Endometrial microvascular endothelial cells (primary cell): ENCODE results near the gene TRIO. TPM values are rescaled to one million over a fixed set of nuclear protein-coding genes. Genes with fewer than 3 reads are reported as not detected.

Experiments used
- in situ Hi-C: cut with HindIII; loops from 2 replicates; pipeline ENCODE4 v1.10.0; 2017; ENCODE audit warnings: low sequenced_read_pairs, low pct_unique_long_range_greater_than_20kb; ENCODE audit errors: inconsistent ontology term
- total RNA-seq: library from RNA; depleted of rRNA; stranded (reverse); fragments of >200 nt; gene quantifications from one replicate; pipeline ENCODE4 v1.2.3, GENCODE V29; 2015; ENCODE audit errors: inconsistent ontology term

Gene TRIO
- total RNA-seq, 1 donor from 2014 or later = 97.2 TPM

GRCh38 chr5:14249258-14250082 is 106.3 kb downstream of the TRIO start:
- in situ Hi-C loops = loop anchor here (25.0 kb wide), 1 partner anchor 137 kb away; no protein-coding TSS in a partner anchor

- in situ Hi-C loops = loop anchor here (25.0 kb wide), 1 partner anchor 138 kb away; no protein-coding TSS in a partner anchor
Measured at GRCh38 chr5:14250084-14250695, 107.0 kb downstream of the TRIO start.

DNA sequence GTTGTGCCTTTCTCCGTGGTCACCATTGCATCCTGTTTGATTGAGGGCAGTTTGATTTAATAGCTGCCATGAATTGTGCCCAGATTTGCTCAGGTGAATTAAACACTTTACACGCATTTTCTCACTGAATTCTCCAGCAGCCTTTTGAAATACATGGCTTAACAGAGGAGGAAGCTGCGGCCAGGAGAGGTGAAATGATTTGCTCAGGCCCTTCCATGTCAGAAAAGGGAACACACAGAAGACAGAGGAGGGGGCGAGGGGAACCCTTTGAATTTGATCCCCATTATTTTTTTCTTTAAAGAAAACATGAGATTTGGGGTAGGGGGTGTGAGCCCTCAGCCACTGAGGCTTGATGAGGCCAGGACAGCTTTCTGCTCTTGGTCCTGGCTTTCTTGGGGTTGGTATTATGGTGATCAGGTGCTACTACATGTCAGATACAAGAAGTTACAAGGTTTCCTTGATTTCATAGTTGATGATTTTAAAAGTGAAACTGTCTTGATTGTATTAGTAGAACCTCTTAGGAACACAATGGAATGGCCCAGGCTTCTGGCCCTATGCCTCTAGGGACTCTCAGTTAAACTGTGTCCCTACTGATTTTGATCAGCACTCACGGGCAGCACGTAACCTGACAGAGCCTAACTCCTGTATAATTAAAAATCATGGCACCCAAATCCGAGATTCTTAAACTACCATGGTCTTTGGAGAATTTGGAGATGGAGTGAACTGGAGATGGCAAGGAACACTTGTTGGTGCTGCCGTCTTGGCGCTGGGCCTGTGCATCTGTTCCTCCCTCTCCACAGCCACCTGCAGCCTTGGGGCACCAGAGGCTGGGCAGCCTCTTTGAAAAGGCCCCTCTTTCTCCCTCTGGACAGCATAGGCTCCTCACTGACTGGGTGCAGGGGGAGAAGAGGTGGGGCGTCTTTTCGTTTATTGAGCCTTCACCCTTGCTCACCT is 107.9 kb downstream of the TRIO start:
- in situ Hi-C loops = loop anchor here (25.0 kb wide), 1 partner anchor 139 kb away; no protein-coding TSS in a partner anchor

GRCh38 chr5:14251733-14252132 is 108.6 kb downstream of the TRIO start:
- in situ Hi-C loops = loop anchor here (25.0 kb wide), 1 partner anchor 139 kb away; no protein-coding TSS in a partner anchor

DNA sequence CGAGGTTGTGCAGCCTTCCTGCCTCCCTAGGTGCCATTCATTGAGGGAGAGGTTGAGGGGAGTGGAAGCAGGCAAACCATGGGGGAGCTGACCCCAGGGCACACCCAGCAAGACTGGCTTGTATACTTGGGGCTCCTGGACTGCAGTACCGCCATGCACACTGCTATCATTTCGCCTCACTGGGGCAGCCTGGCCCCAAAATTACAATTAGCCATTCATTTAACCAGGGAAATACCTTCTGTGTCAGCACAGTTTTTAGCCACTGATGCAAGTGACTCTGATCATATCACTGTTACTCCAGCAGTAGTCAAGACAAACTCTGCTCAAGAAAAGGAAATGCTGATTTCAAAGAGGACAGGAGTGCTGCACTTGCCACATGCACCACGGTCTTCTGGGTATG is 109.7 kb downstream of the TRIO start:
- in situ Hi-C loops = loop anchor here (25.0 kb wide), 1 partner anchor 140 kb away; no protein-coding TSS in a partner anchor

GRCh38 chr5:14254686-14255085 is 111.5 kb downstream of the TRIO start:
- in situ Hi-C loops = loop anchor here (25.0 kb wide), 1 partner anchor 142 kb away; no protein-coding TSS in a partner anchor

- in situ Hi-C loops = loop anchor here (25.0 kb wide), 1 partner anchor 144 kb away; no protein-coding TSS in a partner anchor
Measured at GRCh38 chr5:14256026-14256690, 113.0 kb downstream of the TRIO start.

DNA sequence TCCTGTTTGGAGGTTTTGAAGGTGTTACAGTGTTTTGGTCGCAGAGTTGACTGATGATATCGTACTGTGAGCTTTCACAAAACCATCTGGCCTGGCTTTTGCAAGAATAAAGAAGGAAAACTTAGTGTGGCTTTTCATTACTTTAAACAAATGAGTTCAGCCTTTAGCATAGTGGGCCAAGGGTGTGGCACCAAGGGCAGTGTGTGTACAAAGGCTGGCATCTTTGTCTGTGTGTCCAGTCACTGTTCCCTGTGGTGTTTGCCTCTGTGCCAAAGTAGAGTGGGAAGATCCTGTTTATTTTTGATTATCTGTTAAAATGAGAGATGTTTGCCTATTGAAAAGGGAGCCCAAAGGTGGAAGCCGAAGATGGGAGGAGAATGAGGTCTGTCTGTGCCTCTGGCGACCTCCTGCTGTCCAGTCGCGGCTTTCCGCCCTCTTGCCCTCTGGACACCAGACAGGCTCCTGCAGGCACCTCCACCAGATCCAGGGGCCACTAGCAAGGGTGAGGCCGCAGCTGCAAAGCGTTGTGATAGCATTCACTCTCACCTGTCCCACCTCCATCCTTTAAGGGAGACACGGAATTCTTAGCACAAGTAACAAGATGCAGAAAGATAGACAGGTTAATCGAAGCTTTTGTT is 113.7 kb downstream of the TRIO start:
- in situ Hi-C loops = loop anchor here (25.0 kb wide), 1 partner anchor 145 kb away; no protein-coding TSS in a partner anchor

- in situ Hi-C loops = loop anchor here (25.0 kb wide), 1 partner anchor 146 kb away; no protein-coding TSS in a partner anchor
Measured at GRCh38 chr5:14257995-14258403, 114.9 kb downstream of the TRIO start.

GRCh38 chr5:14258840-14259239 is 115.7 kb downstream of the TRIO start:
- in situ Hi-C loops = loop anchor here (25.0 kb wide), 1 partner anchor 147 kb away; no protein-coding TSS in a partner anchor

DNA sequence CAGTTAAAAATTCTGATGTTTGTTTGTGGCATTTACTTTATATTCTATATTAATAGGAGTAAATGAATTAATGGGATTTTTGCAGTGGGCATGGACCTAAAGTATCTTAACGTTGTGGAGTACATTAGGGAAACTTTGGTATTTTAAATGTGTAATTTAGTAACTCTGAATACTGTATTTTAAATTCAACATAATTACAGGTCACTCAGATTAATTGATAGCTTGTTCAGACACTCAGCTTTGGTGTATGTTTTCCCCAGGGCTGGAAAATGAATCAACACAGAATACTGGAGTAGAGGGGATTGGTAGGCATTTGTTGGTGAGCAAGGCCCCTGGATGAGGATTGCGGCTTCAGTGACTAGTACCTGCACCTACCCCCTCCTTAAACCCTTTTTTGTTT is 117.5 kb downstream of the TRIO start:
- in situ Hi-C loops = loop anchor here (25.0 kb wide), 1 partner anchor 148 kb away; no protein-coding TSS in a partner anchor

DNA sequence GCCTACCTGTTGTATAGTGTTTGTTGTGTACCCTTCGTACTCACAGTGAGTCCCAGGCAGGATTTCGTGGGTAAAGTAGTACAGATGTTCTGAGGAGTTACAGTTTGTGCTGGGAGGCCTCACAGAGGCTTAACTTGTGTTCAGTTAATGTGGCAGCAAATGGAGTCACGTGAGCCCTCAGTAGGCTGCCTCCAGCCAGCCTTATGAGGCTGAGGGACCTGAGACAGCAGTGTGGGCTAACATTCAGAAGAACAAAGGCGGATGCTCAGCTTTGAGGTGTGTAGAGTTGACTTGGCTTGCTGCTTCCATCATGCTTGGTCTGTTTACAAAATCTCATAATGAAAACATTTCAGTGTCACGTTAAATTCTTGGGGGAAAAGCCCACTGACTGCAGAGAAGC is 118.1 kb downstream of the TRIO start:
- in situ Hi-C loops = loop anchor here (25.0 kb wide), 1 partner anchor 149 kb away; no protein-coding TSS in a partner anchor

DNA sequence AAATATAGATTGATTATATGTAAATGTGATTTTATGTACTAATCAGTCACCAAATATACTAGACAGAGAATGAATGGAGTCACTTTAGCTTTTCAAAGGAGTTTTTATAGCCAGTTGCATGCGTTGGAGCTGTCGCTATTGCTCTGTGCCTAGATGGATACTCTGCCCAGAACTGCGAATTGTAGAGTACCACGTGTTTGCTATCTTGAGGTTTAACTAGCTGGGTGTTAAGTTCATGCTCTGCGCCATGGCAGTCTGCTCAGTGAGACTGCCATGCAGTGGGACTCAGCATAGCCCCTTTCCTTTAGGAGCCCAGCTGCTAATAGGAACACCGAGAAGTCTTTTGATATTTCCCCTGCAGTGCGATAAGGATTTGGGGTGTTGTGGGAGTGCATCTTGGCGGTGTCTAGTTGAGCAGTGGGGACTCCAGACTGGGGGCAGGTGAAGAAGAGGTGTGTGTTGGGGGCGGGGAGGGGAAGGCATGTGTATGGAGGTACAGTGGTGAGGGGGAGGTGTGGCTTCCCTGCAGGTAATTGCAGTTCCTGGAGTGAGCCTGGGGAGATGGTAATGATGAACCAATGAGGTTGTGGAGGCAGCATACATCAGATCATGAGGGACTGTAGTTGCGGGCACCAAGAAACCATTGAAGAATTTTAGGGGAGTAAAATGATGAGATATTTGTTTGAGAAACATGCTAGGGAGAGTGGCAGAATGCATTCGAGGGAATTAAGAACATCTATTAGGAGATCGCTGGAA is 118.9 kb downstream of the TRIO start:
- in situ Hi-C loops = loop anchor here (25.0 kb wide), 1 partner anchor 150 kb away; no protein-coding TSS in a partner anchor

DNA sequence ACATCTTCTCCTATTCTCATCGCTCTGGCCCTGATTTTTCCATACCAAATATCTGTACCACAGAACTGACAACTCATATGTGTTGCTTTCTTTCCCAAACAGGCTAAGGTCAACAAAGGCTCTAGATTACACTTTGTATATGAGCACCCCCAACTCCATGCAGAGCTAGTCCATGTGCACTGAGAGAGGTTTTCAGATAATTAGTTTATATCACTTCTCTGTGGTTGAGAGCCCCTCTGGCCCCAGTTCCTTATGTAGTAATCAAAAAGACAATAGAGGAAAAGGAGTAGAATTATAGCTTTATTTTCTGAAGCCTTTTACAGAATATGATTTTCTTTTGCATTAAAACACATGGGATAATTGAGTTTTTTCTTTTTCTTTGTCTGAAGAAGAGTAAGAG is 120.0 kb downstream of the TRIO start:
- in situ Hi-C loops = loop anchor here (25.0 kb wide), 1 partner anchor 151 kb away; no protein-coding TSS in a partner anchor

DNA sequence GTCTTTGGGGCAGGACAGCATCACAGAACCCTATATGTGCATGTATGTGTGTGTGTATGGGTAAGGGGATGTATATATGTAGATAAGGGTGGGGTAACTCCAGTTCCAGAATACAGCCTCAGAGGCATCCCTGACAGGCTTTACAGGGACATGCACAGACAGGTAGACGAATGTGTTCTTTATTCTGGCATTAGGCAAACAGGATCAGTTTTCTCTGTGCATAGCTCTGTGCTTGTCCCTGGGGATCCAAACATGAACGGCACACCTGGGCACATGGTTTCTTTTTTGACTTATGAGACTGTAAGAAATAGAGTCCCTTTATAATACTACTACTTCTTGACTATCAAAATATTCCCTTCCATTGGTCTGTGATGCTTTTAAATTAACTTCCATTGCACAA is 120.6 kb downstream of the TRIO start:
- in situ Hi-C loops = loop anchor here (25.0 kb wide), 1 partner anchor 151 kb away; no protein-coding TSS in a partner anchor

DNA sequence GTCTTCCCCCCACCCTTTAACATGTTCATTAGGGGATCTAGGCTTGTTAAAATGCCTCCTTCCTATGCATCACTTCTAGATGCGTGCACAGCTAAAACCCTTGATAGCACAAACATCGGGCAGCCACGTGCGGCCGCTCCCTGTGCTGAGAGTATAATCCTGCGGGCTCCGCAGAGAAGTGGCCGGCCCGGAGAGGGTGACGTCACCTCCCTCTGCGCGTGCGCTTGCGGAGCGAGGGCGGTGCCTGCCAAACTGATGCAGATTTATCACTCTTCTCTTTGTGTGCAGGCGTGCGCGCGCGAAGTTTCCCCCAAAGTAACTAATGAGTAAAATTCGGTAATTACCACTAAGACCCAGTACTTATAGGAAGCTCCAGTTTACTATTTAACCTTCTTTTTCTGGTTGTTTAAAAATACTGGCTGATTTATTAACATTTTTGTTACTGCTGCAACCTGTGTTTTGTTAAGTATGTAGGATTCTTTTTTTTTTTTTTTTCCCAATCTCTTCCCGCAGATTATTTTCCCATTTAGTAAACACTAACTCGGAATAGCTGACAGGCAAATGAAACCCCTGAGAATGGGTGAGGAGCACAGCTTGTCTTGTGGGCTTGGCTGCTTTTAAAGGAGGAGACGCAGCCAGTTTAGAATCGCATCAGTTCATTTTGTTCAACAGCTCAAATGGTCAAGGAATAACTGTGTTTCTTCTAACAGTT is 121.6 kb downstream of the TRIO start:
- in situ Hi-C loops = loop anchor here (25.0 kb wide), 1 partner anchor 152 kb away; no protein-coding TSS in a partner anchor
